PC-3 (cell line): Measurements from ENCODE around the gene UMODL1. TPM values are rescaled to one million over a fixed set of nuclear protein-coding genes. Genes with fewer than 3 reads are reported as not detected.

Experiments used
- ATAC-seq: fragments of 200-7000 bp; cut with Tn5 transposase; 2 replicates; pipeline ENCODE4 v1.9.1; 2020; ENCODE audit warnings: mild to moderate bottlenecking, moderate library complexity
- BruUV-seq: library from RNA; stranded (reverse); fragments of 400-500 nt; replicated peaks from 2 replicates; lab custom pipeline; 2021; lab: Mats Ljungman, UMichigan
- CTCF ChIA-PET: fragments of 300-600 bp; sonication (Branson Sonifier 250); formaldehyde crosslinking; loops from one replicate; lab custom pipeline; 2022; ENCODE audit warnings: antibody characterized with exemption; lab: Charles Lee
- POLR2A ChIA-PET: fragments of 300-600 bp; sonication (Branson Sonifier 250); formaldehyde crosslinking; loops from one replicate; lab custom pipeline; 2022; ENCODE audit warnings: antibody characterized with exemption; ENCODE audit not compliant: unreplicated experiment; lab: Charles Lee
- DNase-seq: peaks from one replicate; pipeline ENCODE4 v3.0.0-alpha.2; 2015
- H2AFZ ChIP-seq: fragments of 300-600 bp; sonication (generic); 2 replicates; pipeline ENCODE4 v1.6.0; 2016; ENCODE audit warnings: antibody characterized with exemption, low read length
- H3F3A ChIP-seq: fragments of 300-600 bp; sonication (generic); one replicate; pipeline ENCODE4 v1.6.0; 2017; ENCODE audit warnings: antibody characterized with exemption, low read length, control low read depth, mild to moderate bottlenecking; ENCODE audit not compliant: unreplicated experiment
- H3K27ac ChIP-seq: fragments of 300-600 bp; sonication (generic); 2 replicates; pipeline ENCODE4 v1.5.1; 2016; ENCODE audit warnings: mild to moderate bottlenecking, low read length
- H3K27me3 ChIP-seq: fragments of 300-600 bp; sonication (generic); 2 replicates; pipeline ENCODE4 v1.6.1; 2016; ENCODE audit warnings: low read length, mixed read lengths
- H3K36me3 ChIP-seq: fragments of 300-600 bp; sonication (generic); 2 replicates; pipeline ENCODE4 v1.6.1; 2016; ENCODE audit warnings: low read depth, mixed run types, low read length, mixed read lengths
- H3K4me1 ChIP-seq: fragments of 300-600 bp; sonication (generic); 2 replicates; pipeline ENCODE4 v1.5.1; 2016; ENCODE audit warnings: low read length; ENCODE audit not compliant: insufficient read depth
- H3K4me2 ChIP-seq: fragments of 300-600 bp; sonication (generic); 2 replicates; pipeline ENCODE4 v1.6.0; 2016; ENCODE audit warnings: low read length
- H3K4me3 ChIP-seq: fragments of 300-600 bp; sonication (generic); 2 replicates; pipeline ENCODE4 v1.5.1; 2016; ENCODE audit warnings: mild to moderate bottlenecking, low read length, mixed read lengths
- H3K79me2 ChIP-seq: fragments of 300-600 bp; sonication (generic); 2 replicates; pipeline ENCODE4 v1.6.1; 2017; ENCODE audit warnings: low read length, mixed read lengths
- H3K9ac ChIP-seq: fragments of 300-600 bp; sonication (generic); 2 replicates; pipeline ENCODE4 v1.6.0; 2016; ENCODE audit warnings: mild to moderate bottlenecking, low read length
- H3K9me2 ChIP-seq: fragments of 300-600 bp; sonication (generic); replicated peaks from 2 replicates; pipeline ENCODE4 v1.6.1; 2016; ENCODE audit warnings: mixed run types, low read length, mixed read lengths
- H3K9me3 ChIP-seq: fragments of 300-600 bp; sonication (generic); 2 replicates; pipeline ENCODE4 v1.6.1; 2016; ENCODE audit warnings: low read length, mixed read lengths
- H4K20me1 ChIP-seq: fragments of 300-600 bp; sonication (generic); 2 replicates; pipeline ENCODE4 v1.6.1; 2016; ENCODE audit warnings: low read length, mixed read lengths
- EZH2 ChIP-seq: fragments of 300-600 bp; sonication (generic); IDR thresholded peaks from one replicate; pipeline ENCODE4 v1.6.1; 2017; ENCODE audit warnings: antibody characterized with exemption, mild to moderate bottlenecking, low read length; ENCODE audit not compliant: unreplicated experiment
- EZH2phosphoT487 ChIP-seq: fragments of 300-600 bp; sonication (generic); IDR thresholded peaks from 2 replicates; pipeline ENCODE4 v1.6.1; 2018; ENCODE audit warnings: mild to moderate bottlenecking, antibody characterized with exemption, low read length, borderline replicate concordance
- intact Hi-C: fragments of 100-400 bp; cut with micrococcal nuclease; formaldehyde crosslinking; loops from 2 replicates; pipeline ENCODE4 v1.9.0; 2023
- total RNA-seq: library from RNA; depleted of rRNA; stranded (reverse); fragments of >200 nt; gene quantifications from 2 replicates; pipeline ENCODE4 v1.2.3, GENCODE V29; 2014
- TF ChIP-seq, protein P1 (sequence below): fragments of 300-600 bp; sonication (generic); conservative IDR thresholded peaks from 2 replicates; pipeline ENCODE4 v1.5.1; 2017; ENCODE audit warnings: antibody characterized with exemption, low read depth, mild to moderate bottlenecking, low read length

The UMODL1 gene
- total RNA-seq, 1 experiment from 2014 or later: not detected

DNA sequence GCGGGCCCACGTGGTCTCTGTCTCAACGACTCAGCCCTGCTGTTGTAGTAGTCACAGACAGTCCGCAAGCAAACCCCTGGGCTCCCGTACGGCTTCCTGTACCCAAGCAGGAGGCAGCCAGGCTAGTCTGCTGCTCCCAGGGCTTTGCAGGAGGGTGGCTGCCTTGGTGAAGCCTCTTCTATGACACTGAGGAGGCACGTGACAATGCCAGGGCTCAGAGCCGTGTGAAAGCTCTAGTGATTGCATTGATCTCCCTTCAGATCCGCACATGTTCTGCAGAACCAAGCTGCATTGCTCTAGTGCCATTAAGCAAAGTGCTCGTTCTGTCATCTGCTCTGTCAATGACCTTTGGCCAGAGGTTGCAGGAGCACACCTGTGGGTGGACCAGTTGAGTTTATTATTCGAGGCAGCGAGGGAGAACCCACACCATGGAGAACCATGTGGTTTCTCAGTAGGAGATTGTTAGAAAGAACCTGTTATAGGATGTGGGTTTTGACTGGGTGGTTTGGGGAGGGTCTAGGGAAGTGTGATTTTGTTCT is 18.0 kb downstream of the UMODL1 start:
- Histone ChIP-seq H3K27ac (no peak overlapping the region), H3K4me3 (no peak overlapping the region), H2AFZ (no peak overlapping the region), H3F3A (no peaks in the 10 kb centered on the region), H3K4me1 (peaks cover 19% of the 10 kb centered on the region), H3K4me2 (no peak overlapping the region), H3K36me3 (no peaks in the 10 kb centered on the region), H4K20me1 (no peaks in the 10 kb centered on the region), H3K79me2 (no peaks in the 10 kb centered on the region), H3K9me3 (no peaks in the 10 kb centered on the region), H3K27me3 (no peaks in the 10 kb centered on the region), H3K9me2 (no peaks in the 10 kb centered on the region), H3K9ac (no peak overlapping the region)
- CTCF ChIA-PET: no interaction called here
- POLR2A ChIA-PET: no interaction called here
- no TSS peak for BruUV-seq
- no peak for ATAC-seq
- no peak for DNase-seq
- intact Hi-C loops: no loop called here
- no peak for TF ChIP-seq EZH2phosphoT487
- TF ChIP-seq, protein P1, sequence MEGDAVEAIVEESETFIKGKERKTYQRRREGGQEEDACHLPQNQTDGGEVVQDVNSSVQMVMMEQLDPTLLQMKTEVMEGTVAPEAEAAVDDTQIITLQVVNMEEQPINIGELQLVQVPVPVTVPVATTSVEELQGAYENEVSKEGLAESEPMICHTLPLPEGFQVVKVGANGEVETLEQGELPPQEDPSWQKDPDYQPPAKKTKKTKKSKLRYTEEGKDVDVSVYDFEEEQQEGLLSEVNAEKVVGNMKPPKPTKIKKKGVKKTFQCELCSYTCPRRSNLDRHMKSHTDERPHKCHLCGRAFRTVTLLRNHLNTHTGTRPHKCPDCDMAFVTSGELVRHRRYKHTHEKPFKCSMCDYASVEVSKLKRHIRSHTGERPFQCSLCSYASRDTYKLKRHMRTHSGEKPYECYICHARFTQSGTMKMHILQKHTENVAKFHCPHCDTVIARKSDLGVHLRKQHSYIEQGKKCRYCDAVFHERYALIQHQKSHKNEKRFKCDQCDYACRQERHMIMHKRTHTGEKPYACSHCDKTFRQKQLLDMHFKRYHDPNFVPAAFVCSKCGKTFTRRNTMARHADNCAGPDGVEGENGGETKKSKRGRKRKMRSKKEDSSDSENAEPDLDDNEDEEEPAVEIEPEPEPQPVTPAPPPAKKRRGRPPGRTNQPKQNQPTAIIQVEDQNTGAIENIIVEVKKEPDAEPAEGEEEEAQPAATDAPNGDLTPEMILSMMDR: no peak
- no peak for TF ChIP-seq EZH2

DNA sequence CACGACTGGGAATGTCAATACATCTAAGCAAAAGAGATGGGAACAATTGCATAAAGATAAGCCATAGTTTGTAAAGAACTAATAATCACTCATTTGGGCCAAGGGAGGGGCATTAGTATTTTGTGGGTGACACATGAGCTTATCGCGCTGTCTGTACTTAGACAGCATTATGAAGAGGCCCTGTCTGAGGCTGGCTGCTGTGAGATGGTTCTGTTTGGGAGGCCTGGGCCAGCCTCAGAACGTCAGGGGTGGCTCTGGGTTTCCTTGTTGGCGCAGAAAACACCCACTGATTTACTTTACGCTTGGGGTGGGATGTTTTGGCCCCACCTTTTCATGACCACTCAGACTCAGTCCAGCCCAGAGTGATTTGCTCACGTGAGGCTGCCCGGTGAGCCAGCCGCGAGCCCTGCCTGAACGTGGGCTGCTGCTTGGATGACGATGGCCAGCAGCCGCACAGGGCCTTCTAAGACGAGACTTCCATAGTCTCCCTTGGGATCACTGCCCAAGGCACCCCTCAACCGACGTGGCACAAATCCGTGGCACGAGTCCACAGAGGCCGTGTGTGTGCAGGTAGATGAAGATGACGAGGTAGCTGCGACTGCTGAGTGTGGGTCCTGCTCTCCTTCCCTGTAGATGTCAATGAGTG is 18.7 kb downstream of the UMODL1 start:
- Histone ChIP-seq H3K79me2 (no peaks in the 10 kb centered on the region), H3K4me1 (peaks cover 25% of the 10 kb centered on the region), H3K36me3 (no peaks in the 10 kb centered on the region), H3K4me2 (no peak overlapping the region), H3K4me3 (no peak overlapping the region), H3K27me3 (no peaks in the 10 kb centered on the region), H3K9ac (no peak overlapping the region), H3K9me3 (no peaks in the 10 kb centered on the region), H4K20me1 (no peaks in the 10 kb centered on the region), H3K27ac (no peak overlapping the region), H2AFZ (no peak overlapping the region), H3K9me2 (no peaks in the 10 kb centered on the region), H3F3A (no peaks in the 10 kb centered on the region)
- ATAC-seq (no peak), DNase-seq (no peak)
- ChIA-PET CTCF (no interaction called here), POLR2A (no interaction called here)
- BruUV-seq: no TSS peak
- intact Hi-C loops: no loop called here
- no peak for TF ChIP-seq EZH2
- TF ChIP-seq, protein P1: no peak
- TF ChIP-seq EZH2phosphoT487: no peak

- H3K4me3 ChIP-seq: no peak overlapping the region
- no peak for DNase-seq
- BruUV-seq: no TSS peak
- H3K79me2 ChIP-seq: no peaks in the 10 kb centered on the region
- no peak for ATAC-seq
- no peaks in the 10 kb centered on the region for H3K36me3 ChIP-seq
- H2AFZ ChIP-seq: no peak overlapping the region
- H3K9me2 ChIP-seq: no peaks in the 10 kb centered on the region
- H3K27me3 ChIP-seq: no peaks in the 10 kb centered on the region
- no peaks in the 10 kb centered on the region for H3K9me3 ChIP-seq
- no peaks in the 10 kb centered on the region for H3F3A ChIP-seq
- peaks cover 19% of the 10 kb centered on the region for H3K4me1 ChIP-seq
- ChIA-PET CTCF (interaction anchor here (0.6 kb wide), 1 partner anchor 22 kb away, joined by 3 read pairs; no protein-coding TSS in a partner anchor), POLR2A (interaction anchor here (0.6 kb wide), 3 partner anchors 122 to 325 kb away, joined by 3 to 9 read pairs (median 3); partner anchors contain the start of gene RIPK4)
- TF ChIP-seq EZH2phosphoT487 (no peak), EZH2 (no peak)
- TF ChIP-seq, protein P1: no peak
- H4K20me1 ChIP-seq: no peaks in the 10 kb centered on the region
- intact Hi-C loops: no loop called here
- no peak overlapping the region for H3K27ac ChIP-seq
- H3K9ac ChIP-seq: no peak overlapping the region
- no peak overlapping the region for H3K4me2 ChIP-seq
These were observed 20.9 kb downstream of the UMODL1 start for GRCh38 chr21:42091899-42092508.
